Endodermal cell (in vitro differentiated cells): ENCODE results near the gene PLPP3. TPM values are rescaled to one million over a fixed set of nuclear protein-coding genes. Genes with fewer than 3 reads are reported as not detected.

Experiments
- DNase-seq: peaks from one replicate; pipeline ENCODE4 v3.0.0-alpha.2; 2017
- H3K27ac ChIP-seq: 2 replicates; pipeline ENCODE4 v1.5.1; 2013; ENCODE audit warnings: mild to moderate bottlenecking, low read depth, low read length, moderate library complexity
- H3K27me3 ChIP-seq: 2 replicates; pipeline ENCODE4 v1.6.1; 2013; ENCODE audit warnings: mild to moderate bottlenecking, low read length, moderate library complexity; ENCODE audit not compliant: insufficient read depth, control insufficient read depth, poor library complexity, severe bottlenecking
- H3K36me3 ChIP-seq: 2 replicates; pipeline ENCODE4 v1.7.0; 2013; ENCODE audit warnings: mild to moderate bottlenecking, low read length, moderate library complexity; ENCODE audit not compliant: control insufficient read depth, insufficient read depth
- H3K4me1 ChIP-seq: one replicate; pipeline ENCODE4 v1.7.0; 2013; ENCODE audit warnings: low read length; ENCODE audit not compliant: control insufficient read depth, insufficient read depth
- H3K4me3 ChIP-seq: 2 replicates; pipeline ENCODE4 v1.5.1; 2013; ENCODE audit warnings: mild to moderate bottlenecking, low read length, moderate library complexity
- H3K9ac ChIP-seq: 2 replicates; pipeline ENCODE4 v1.6.1; 2013; ENCODE audit warnings: mild to moderate bottlenecking, low read length, moderate library complexity; ENCODE audit not compliant: poor library complexity, severe bottlenecking; ENCODE audit errors: extremely low read depth
- H3K9me3 ChIP-seq: 2 replicates; pipeline ENCODE4 v1.6.1; 2013; ENCODE audit warnings: mild to moderate bottlenecking, low read length, moderate library complexity; ENCODE audit not compliant: control insufficient read depth
- H3K27ac Mint-ChIP-seq: 2 replicates; pipeline ENCODE4 v1.8.0; 2020; ENCODE audit warnings: mixed read lengths
- H3K27me3 Mint-ChIP-seq: 2 replicates; pipeline ENCODE4 v1.8.0; 2021; ENCODE audit warnings: mild to moderate bottlenecking, mixed read lengths; ENCODE audit not compliant: insufficient read depth
- H3K36me3 Mint-ChIP-seq: 2 replicates; pipeline ENCODE4 v1.8.0; 2020; ENCODE audit warnings: low read depth, mixed read lengths
- H3K4me1 Mint-ChIP-seq: 2 replicates; pipeline ENCODE4 v1.8.0; 2020; ENCODE audit warnings: mixed read lengths
- H3K4me3 Mint-ChIP-seq: 2 replicates; pipeline ENCODE4 v1.8.0; 2020; ENCODE audit warnings: mild to moderate bottlenecking, moderate library complexity, mixed read lengths
- H3K9me3 Mint-ChIP-seq: 2 replicates; pipeline ENCODE4 v1.8.0; 2020; ENCODE audit warnings: mild to moderate bottlenecking, mixed read lengths
- CTCF ChIP-seq: fragments of 200-600 bp; sonication (generic); conservative IDR thresholded peaks from 2 replicates; pipeline ENCODE4 v1.5.0; 2021; ENCODE audit warnings: antibody characterized with exemption, mild to moderate bottlenecking
- WGBS, 2 experiments: methylation state at CpG; one replicate each; pipeline versions ENCODE4 v1.1.5 to v1.1.7; 2013; ENCODE audit warnings: missing lambda C conversion rate in 2 of 2, mixed read lengths in 1 of 2; ENCODE audit not compliant: insufficient coverage in 1 of 2, insufficient read length in 1 of 2; 5-methylcytosine and 5-hydroxymethylcytosine counted together
- total RNA-seq, 2 donors: library from RNA; stranded (reverse); fragmentation: NEBNext Ultra II Directional in 1 of 2; extraction: Animal tissue kit (Norgen Biotek cat#: 25700) in 1 of 2; gene quantifications; 2 replicates in 1 of 2; 3 replicates in 1 of 2; pipeline ENCODE4 v1.2.1, GENCODE V29; 2021

Gene PLPP3
- total RNA-seq, 2 donors from 2014 or later = 39.2 to 55.2 TPM

GRCh38 chr1:56478734-56479133 lies 100.6 kb downstream of the PLPP3 start:
- peak overlapping the region; percentile 66 for H3K4me3 Mint-ChIP-seq
- TF ChIP-seq CTCF = no peak
- Histone ChIP-seq H3K27me3 (peaks cover 12% of the 10 kb centered on the region), H3K9me3 (no peaks in the 10 kb centered on the region), H3K9ac (no peak overlapping the region), H3K4me3 (no peak overlapping the region), H3K27ac (no peak overlapping the region), H3K36me3 (no peaks in the 10 kb centered on the region), H3K4me1 (no peaks in the 10 kb centered on the region)
- H3K4me1 Mint-ChIP-seq = peaks cover 13% of the 10 kb centered on the region
- peaks cover 9% of the 10 kb centered on the region for H3K27me3 Mint-ChIP-seq
- no peak overlapping the region for H3K27ac Mint-ChIP-seq
- no peak for DNase-seq
- H3K9me3 Mint-ChIP-seq = no peaks in the 10 kb centered on the region
- no peaks in the 10 kb centered on the region for H3K36me3 Mint-ChIP-seq
- WGBS, 2 experiments = 95 to 97% methylated on average over 7 of the region's 7 CpGs

GRCh38 chr1:56477164-56478111 lies 101.9 kb downstream of the PLPP3 start:
- Mint-ChIP-seq H3K36me3 (no peaks in the 10 kb centered on the region), H3K4me3 (peak overlapping the region; percentile 66)
- 9 to 12% methylated on average over 23 to 61 of the region's 62 CpGs for WGBS, 2 experiments

More at GRCh38 chr1:56477164-56478111, 101.9 kb downstream of the PLPP3 start:
- Histone ChIP-seq H3K27me3 (peaks cover 12% of the 10 kb centered on the region), H3K36me3 (no peaks in the 10 kb centered on the region), H3K4me1 (no peaks in the 10 kb centered on the region), H3K27ac (peak overlapping the region; percentile 91), H3K9me3 (no peaks in the 10 kb centered on the region), H3K4me3 (peak overlapping the region; percentile 74), H3K9ac (peak overlapping the region; percentile 11)
- Mint-ChIP-seq H3K4me1 (peaks cover 13% of the 10 kb centered on the region), H3K27me3 (peaks cover 9% of the 10 kb centered on the region), H3K27ac (peak overlapping the region; percentile 74), H3K9me3 (no peaks in the 10 kb centered on the region)
- no peak for TF ChIP-seq CTCF
- DNase-seq = peak; percentile 83
